ENCODE measurements around the gene TLK2.
A peak's percentile ranks its signal among the peaks of the same experiment; 100 is the strongest.
"Not testable (repeated sequence)": the region's sequence is repeated elsewhere in the genome, so short reads cannot be mapped to it uniquely, and the experiment has no call there.

The TLK2 gene

GRCh38 chr17:62478424-62478879 lies at the start of gene TLK2:
TLK2 (plus strand) TSS chr17:62478825; CDS start chr17:62481126, 2,301 bp downstream.
- DNase-seq (ENCODE audit: low read depth), result peak; percentile 63

- DNase-seq (ENCODE audit: low read depth), result not testable (repeated sequence)
Observed at GRCh38 chr17:62435251-62435650, 43.4 kb upstream of the TLK2 start.

- not testable (repeated sequence) for DNase-seq (ENCODE audit: low read depth)
Observed at GRCh38 chr17:62441181-62441580, 37.4 kb upstream of the TLK2 start.

- DNase-seq (ENCODE audit: low read depth), result no peak
Observed at GRCh38 chr17:62444063-62444462, 34.6 kb upstream of the TLK2 start.

DNA sequence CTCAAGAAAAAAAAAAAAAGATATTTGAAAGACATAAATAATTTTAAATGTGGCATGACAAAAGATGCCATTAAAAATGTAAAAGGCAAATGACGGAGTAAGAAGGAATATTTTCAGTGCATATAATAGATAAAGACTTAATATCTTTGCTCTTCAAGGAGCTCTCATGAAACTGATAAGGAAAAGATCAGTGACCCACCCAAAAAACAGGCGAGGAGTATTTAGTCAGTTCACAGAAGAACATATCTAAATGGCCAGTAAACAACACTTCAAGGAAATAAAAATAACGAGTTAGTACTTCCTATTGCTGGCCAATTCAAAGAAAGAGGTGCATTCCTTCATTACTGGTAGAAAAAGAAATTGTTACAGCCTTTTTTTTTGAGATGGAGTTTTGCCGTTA lies 32.8 kb upstream of the TLK2 start:
- DNase-seq (ENCODE audit: low read depth), result not testable (repeated sequence)

- not testable (repeated sequence) for DNase-seq (ENCODE audit: low read depth)
Observed at GRCh38 chr17:62452195-62452594, 26.4 kb upstream of the TLK2 start.

DNA sequence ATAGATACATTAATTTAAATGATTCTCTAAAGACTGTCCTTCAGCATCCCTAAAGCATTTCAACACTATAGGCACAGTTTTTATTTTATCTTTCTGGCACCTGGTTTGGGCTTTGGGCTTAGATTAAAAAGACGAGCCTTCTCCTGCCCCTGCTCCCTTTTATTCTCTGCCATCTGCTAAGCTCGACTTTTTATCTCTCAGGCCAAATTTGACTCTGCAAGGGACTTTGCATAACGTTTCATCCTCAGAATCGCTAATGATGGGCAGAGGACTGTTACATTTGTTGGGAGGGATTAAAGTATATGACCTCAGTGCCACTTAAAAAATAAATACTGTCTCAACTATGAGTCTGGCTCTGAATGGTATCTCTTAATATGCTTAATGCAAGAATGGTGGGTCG lies 25.6 kb upstream of the TLK2 start:
- DNase-seq (ENCODE audit: low read depth), result not testable (repeated sequence)

DNA sequence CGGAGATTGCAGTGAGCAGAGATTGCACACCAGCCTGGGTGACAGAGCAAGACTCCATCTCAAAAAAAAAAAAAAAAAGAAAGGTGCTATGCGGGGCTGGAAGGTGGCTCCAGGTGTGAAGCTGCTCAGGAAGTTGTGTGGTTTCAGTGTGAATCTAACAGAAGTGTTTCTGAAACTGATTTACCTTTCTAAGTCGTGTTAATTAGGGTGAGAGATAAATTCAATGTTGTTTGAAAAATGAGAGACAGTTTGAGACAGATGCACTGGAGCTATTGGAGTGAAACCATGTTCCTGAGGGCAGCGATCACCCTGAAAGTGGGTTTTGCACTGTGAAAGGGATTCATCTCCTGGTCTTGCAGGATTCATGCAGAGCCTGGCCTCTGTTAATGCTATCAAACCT lies 25.0 kb upstream of the TLK2 start:
- DNase-seq (ENCODE audit: low read depth), result not testable (repeated sequence)

GRCh38 chr17:62454111-62454510 lies 24.5 kb upstream of the TLK2 start:
- not testable (repeated sequence) for DNase-seq (ENCODE audit: low read depth)

- no peak for DNase-seq (ENCODE audit: low read depth)
Observed at GRCh38 chr17:62456016-62456415, 22.6 kb upstream of the TLK2 start.

- DNase-seq (ENCODE audit: low read depth), result not testable (repeated sequence)
Observed at GRCh38 chr17:62458483-62458882, 20.1 kb upstream of the TLK2 start.

- not testable (repeated sequence) for DNase-seq (ENCODE audit: low read depth)
Observed at GRCh38 chr17:62464422-62464821, 14.2 kb upstream of the TLK2 start.

GRCh38 chr17:62465271-62465670 lies 13.4 kb upstream of the TLK2 start:
- not testable (repeated sequence) for DNase-seq (ENCODE audit: low read depth)

GRCh38 chr17:62470666-62471379 lies 7.8 kb upstream of the TLK2 start:
- DNase-seq (ENCODE audit: low read depth), result peak; percentile 66

DNA sequence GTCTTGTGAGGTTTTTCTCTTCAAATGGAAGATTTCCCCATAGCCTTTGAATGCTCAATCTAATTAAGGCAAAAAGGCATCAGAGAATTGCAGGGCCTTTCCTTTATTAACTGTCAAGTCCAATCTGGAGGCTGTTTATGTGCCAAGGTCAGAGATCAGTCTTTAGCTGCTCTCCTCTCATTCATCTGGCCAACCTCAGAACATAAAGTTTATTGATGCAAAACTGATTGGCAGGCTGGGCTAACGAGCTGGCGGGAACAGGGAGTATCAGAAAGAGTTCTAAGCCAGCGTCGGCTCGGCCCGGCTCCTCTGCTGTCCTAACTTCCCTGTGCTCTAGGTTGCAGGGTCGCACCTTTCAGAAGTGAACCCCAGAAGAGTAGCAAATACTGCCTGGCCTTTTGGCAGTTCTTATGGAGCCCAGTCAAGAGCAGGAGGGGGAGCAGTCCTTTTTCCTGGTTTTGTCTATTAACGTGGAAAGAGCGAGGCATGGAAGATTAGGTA lies 7.2 kb upstream of the TLK2 start:
- DNase-seq (ENCODE audit: low read depth), result not testable (repeated sequence)

DNA sequence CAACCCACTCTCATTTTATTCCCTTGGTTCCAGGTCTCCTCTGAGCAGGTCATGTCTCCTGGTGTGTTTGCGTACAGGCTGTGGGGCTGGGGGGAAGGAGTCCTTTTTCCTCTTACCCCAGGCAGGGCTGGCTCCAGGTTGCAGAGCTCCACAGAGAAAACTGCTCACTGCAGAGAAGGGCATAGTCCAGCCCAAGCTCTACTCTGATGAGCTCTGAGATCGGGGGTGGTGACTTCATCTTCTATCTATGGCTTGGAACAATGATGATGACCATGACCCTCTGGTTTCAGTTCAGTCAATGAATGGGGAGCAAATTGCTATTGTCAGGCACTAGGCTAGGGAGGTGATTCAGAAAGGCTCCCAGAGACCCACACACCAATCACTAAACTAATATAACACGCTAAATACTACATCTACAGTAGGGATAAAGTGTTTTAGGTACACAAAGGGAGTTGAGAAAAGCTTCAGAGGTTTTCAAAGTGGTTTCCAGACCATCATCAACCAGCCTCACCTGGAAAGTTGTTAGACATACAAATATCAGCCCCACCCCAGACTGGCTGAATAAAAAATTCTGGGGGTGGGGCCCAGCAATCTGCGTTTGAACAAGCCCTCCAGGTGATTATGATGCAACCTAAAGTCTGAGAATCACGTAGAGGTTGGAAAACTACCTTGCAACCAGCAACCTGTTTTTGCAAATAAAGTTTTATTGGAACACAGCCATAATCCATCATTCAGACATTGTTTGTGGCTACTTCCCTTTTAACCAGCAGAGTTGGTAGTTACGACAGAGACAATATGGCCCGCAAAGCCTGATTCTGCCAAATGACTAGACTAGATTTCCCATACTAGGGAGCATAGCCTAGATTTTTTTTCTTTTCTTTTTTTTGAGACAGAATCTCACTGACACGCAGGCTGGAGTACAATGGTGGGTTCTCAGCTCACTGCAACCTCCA lies 5.3 kb upstream of the TLK2 start:
- DNase-seq (ENCODE audit: low read depth), result not testable (repeated sequence)

DNA sequence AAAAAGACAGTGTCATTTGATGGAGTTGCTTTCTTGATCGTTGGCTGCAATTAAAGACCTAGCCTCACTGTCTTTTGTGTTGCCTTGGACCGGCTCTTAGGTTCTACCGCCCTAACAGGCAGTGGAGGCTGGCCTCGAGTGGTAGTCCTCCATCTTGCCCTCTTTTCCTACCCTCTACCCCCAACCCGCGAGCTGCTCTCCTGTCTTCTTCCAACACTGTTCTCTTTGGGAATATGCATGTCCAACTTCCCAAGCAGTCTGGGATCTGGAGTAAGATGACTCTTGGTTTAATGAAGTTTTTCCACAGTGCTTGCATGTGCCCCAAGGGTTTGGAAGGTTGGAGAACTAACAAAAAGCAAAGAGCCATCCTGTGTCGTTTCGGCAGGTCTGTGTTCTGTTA lies 1.5 kb upstream of the TLK2 start:
- DNase-seq (ENCODE audit: low read depth), result not testable (repeated sequence)

DNA sequence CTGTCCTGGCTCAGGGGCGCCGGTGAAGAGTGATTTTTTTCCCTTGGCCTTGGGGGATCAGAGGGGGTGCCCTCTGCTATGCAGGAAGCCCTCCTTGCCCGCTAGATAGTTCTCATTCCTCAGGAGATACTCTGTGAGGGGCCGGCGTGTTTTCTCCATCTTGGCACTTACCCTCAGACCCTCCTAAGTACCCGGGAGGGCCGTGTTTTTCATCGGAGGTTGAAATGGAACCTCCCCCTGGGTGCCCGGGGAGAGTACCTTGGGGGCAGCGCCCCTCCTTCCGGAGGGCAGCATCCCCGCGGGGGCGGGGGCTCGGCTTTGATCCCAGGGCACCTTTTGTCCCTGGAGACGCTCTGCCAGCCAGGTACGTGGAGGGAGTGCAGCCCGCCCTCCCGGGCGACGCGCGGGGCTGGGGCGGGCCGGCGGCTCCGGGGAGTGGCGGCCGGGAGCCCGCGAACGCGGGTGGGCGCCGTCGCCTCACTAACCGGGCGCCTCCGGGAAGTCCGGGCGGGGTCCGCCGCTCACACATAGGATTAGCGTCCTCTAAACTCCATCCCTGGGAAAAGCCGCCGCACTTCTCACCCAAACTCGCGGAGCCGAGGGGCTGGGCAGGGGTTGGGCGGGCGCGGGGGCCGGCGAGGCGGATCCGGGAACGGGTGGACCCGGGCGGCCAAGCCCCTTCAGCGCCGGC lies 762 bp upstream of the TLK2 start:
- peak; percentile 17 for DNase-seq (ENCODE audit: low read depth)

- DNase-seq (ENCODE audit: low read depth), result peak; percentile 25
Observed at GRCh38 chr17:62478880-62479638, 434 bp downstream of the TLK2 start.

DNA sequence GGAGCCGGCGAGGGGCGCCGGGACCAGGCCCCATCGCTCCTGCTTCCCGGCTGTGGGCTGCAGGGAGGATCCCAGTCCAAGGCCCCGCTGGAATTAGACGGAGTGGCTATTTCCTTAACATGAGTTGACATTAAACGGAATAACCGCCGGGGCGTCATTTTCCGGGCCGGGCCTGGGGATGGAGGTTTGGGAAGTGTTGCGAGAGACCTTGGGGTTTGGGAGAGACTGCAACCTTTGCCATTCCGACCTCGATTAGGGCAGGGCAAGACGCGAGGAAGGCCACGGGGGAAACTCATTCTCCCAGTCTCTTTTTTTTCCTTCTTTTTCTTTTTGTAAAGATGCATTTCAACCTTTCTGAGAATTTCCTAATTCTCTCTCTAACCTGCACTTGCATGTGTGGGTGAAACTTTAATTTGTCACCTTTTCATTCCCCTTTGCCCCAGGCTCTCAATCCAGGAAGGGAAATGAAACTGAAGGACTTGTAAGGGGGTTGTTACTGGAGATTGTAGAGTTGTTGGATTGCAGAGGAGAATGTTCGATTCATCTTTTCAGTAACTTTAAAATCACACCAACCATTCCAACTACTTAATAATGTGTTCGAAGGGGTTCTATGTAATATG lies 1.1 kb downstream of the TLK2 start:
- DNase-seq (ENCODE audit: low read depth), result not testable (repeated sequence)

- DNase-seq (ENCODE audit: low read depth), result not testable (repeated sequence)
Observed at GRCh38 chr17:62482553-62482952, 3.9 kb downstream of the TLK2 start.

Measured in activated T-cell treated with anti-CD3 and anti-CD28 coated beads for 1 hour (primary cell).